Measurements from ENCODE around the gene POC1B. TPM values are rescaled to one million over a fixed set of nuclear protein-coding genes. Genes with fewer than 3 reads are reported as not detected.

The POC1B gene
- total RNA-seq, 1 experiment from 2014 or later, result 25.0 TPM

DNA sequence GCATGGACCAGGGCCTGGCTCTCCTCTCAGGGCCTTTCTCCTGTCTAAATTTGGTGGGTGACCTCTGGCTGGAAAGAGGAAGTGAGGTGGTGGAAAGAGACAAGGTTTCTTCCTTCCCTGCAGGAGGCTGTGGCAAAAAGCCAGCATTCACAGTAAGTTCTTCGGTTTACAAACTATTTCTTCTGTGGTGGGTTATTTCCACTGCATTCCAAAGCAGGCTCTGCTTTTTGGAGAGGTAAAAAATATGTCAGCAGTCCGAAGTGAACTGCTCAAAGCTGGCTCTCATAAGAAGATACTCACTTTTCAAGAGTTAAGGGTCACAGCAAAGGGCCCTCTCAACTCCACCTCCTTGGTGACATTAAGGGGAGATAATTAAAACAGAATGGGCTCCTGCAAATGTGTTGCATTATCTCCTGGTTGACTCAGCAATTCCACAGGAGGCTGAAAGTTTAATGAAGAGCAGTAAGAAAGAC lies 48.9 kb upstream of the POC1B start:
- no peak for TF ChIP-seq EZH2phosphoT487 (IDR thresholded peaks at IDR 0.05; ENCODE audit: borderline replicate concordance, low read length)
- ChIA-PET POLR2A (ENCODE audit: unreplicated experiment) (no interaction called here), CTCF (no interaction called here)
- DNase-seq (no peak), ATAC-seq (no peak)
- no peaks in the 10 kb centered on the region for H4K20me1 ChIP-seq (ENCODE audit: low read length)
- no peaks in the 10 kb centered on the region for H3K4me1 ChIP-seq (ENCODE audit: insufficient read depth, low read length)
- H3K4me2 ChIP-seq (ENCODE audit: low read length), result no peak overlapping the region
- no peak overlapping the region for H3K9ac ChIP-seq (ENCODE audit: low read length)
- no peak overlapping the region for H3K27ac ChIP-seq (ENCODE audit: low read length)
- no peaks in the 10 kb centered on the region for H3K79me2 ChIP-seq (ENCODE audit: low read length)
- no peaks in the 10 kb centered on the region for H3K27me3 ChIP-seq (ENCODE audit: low read length)
- intact Hi-C loops (cut with micrococcal nuclease), result no loop called here
- H3K4me3 ChIP-seq (ENCODE audit: low read length), result no peak overlapping the region
- H3F3A ChIP-seq (ENCODE audit: low read length, unreplicated experiment), result no peaks in the 10 kb centered on the region
- no peaks in the 10 kb centered on the region for H3K9me2 ChIP-seq (replicated peaks; ENCODE audit: low read length)
- no peaks in the 10 kb centered on the region for H3K36me3 ChIP-seq (ENCODE audit: low read depth, low read length)
- H3K9me3 ChIP-seq (ENCODE audit: low read length), result no peaks in the 10 kb centered on the region
- no TSS peak for BruUV-seq (replicated peaks)
- no peak overlapping the region for H2AFZ ChIP-seq (ENCODE audit: low read length)

DNA sequence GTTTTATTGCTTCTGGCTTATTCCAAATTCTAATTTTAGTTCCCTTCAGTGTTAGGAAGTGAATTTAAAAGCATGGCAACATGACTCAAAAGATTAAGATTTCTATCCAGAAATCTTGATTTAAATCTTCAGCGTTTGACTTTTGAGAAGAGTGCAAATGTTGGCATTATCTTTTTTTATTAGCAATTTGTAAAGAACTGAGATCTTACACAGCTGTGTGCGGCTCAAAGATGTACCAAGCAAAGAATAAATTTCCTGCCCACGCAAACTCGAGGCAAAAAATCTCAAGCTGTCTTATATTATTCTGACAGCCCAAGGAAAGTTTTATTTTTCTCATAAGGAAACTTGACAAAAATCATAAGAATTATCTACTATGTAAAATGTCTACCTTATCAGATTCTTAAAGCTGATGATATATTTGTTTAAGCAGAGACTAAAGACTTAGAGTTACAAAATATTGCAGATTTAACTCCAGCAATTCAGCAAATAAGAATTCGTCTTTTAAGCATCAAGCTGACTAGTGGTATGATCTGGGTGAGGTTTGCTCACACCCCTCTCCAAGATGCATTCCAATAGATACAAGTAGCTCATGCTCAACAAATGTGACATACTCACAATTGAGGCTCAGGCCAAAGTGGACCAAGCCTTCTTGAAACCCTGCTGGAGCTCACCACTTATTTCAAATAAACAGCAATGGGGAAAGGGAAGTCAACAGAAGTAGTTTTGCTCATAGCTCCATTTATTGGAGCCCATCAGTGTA lies 47.4 kb upstream of the POC1B start:
- CTCF ChIA-PET, result no interaction called here

DNA sequence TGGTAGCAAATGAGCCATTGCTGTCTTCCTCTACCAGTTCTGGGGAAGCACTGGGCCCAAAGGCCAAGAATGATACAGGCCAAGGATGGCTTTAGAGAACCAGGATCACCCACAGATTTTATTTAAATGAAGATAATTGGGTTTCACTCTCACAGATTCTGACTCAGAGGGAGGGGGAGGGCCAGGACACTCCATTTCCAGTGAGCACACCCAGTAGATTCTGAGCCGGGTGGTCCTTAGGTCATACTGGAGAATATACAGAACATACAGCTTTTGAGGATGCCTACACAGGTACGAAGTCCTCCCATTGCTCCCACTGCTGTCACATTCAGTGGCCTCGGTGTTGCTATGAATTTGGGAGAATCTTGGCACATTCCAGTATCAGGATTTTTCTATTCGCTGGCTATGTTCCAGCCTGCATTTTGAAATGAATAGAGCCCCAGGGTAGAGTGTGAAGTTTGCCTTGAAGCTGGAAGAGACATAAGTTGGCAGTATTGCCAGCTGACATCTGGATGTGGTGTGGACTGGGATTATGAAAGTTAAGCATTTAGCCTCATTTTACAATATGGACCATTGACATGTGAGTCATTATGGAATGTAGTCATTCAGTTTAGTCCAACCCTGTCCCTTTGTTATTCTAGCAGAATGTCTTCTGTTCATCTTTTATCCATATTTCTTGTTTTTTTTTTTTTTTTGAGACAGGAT lies 45.8 kb upstream of the POC1B start:
- H3K4me2 ChIP-seq (ENCODE audit: low read length), result no peak overlapping the region
- no peaks in the 10 kb centered on the region for H3K9me2 ChIP-seq (replicated peaks; ENCODE audit: low read length)
- H3K9me3 ChIP-seq (ENCODE audit: low read length), result no peaks in the 10 kb centered on the region
- BruUV-seq (replicated peaks), result no TSS peak
- TF ChIP-seq EZH2phosphoT487 (IDR thresholded peaks at IDR 0.05; ENCODE audit: borderline replicate concordance, low read length), result no peak
- TF ChIP-seq EZH2 (IDR thresholded peaks at IDR 0.05; ENCODE audit: low read length, unreplicated experiment), result no peak
- no peak for TF ChIP-seq CTCF (conservative IDR thresholded peaks at IDR 0.05; ENCODE audit: low read depth, low read length)
- no peaks in the 10 kb centered on the region for H3F3A ChIP-seq (ENCODE audit: low read length, unreplicated experiment)
- H3K4me3 ChIP-seq (ENCODE audit: low read length), result no peak overlapping the region
- no peaks in the 10 kb centered on the region for H3K27me3 ChIP-seq (ENCODE audit: low read length)
- ChIA-PET POLR2A (ENCODE audit: unreplicated experiment) (no interaction called here), CTCF (no interaction called here)
- no peak overlapping the region for H2AFZ ChIP-seq (ENCODE audit: low read length)
- intact Hi-C loops (cut with micrococcal nuclease), result no loop called here
- H4K20me1 ChIP-seq (ENCODE audit: low read length), result no peaks in the 10 kb centered on the region
- no peaks in the 10 kb centered on the region for H3K36me3 ChIP-seq (ENCODE audit: low read depth, low read length)
- ATAC-seq (0 out of 2 replicates have a peak, but pooled peaks have one; percentile 13), DNase-seq (no peak)
- no peak overlapping the region for H3K27ac ChIP-seq (ENCODE audit: low read length)
- no peaks in the 10 kb centered on the region for H3K79me2 ChIP-seq (ENCODE audit: low read length)
- no peak overlapping the region for H3K9ac ChIP-seq (ENCODE audit: low read length)
- no peaks in the 10 kb centered on the region for H3K4me1 ChIP-seq (ENCODE audit: insufficient read depth, low read length)

More for the DNA sequence above, 47.4 kb upstream of the POC1B start:
- no peak overlapping the region for H3K9ac ChIP-seq (ENCODE audit: low read length)
- no peaks in the 10 kb centered on the region for H3K4me1 ChIP-seq (ENCODE audit: insufficient read depth, low read length)
- ATAC-seq (no peak), DNase-seq (no peak)
- H3K27ac ChIP-seq (ENCODE audit: low read length), result no peak overlapping the region
- BruUV-seq (replicated peaks), result no TSS peak
- no peak overlapping the region for H3K4me3 ChIP-seq (ENCODE audit: low read length)
- H3K9me3 ChIP-seq (ENCODE audit: low read length), result no peaks in the 10 kb centered on the region
- H3F3A ChIP-seq (ENCODE audit: low read length, unreplicated experiment), result no peaks in the 10 kb centered on the region
- no peak for TF ChIP-seq EZH2phosphoT487 (IDR thresholded peaks at IDR 0.05; ENCODE audit: borderline replicate concordance, low read length)
- no peak for TF ChIP-seq CTCF (conservative IDR thresholded peaks at IDR 0.05; ENCODE audit: low read depth, low read length)
- TF ChIP-seq EZH2 (IDR thresholded peaks at IDR 0.05; ENCODE audit: low read length, unreplicated experiment), result no peak
- H3K9me2 ChIP-seq (replicated peaks; ENCODE audit: low read length), result no peaks in the 10 kb centered on the region
- no peaks in the 10 kb centered on the region for H3K79me2 ChIP-seq (ENCODE audit: low read length)
- H3K36me3 ChIP-seq (ENCODE audit: low read depth, low read length), result no peaks in the 10 kb centered on the region
- no peak overlapping the region for H2AFZ ChIP-seq (ENCODE audit: low read length)
- H3K27me3 ChIP-seq (ENCODE audit: low read length), result no peaks in the 10 kb centered on the region
- intact Hi-C loops (cut with micrococcal nuclease), result no loop called here
- no peak overlapping the region for H3K4me2 ChIP-seq (ENCODE audit: low read length)
- POLR2A ChIA-PET (ENCODE audit: unreplicated experiment), result no interaction called here
- H4K20me1 ChIP-seq (ENCODE audit: low read length), result no peaks in the 10 kb centered on the region

Data from PC-3 (cell line).